Nephron (organoid): ENCODE results near the gene VPS26B.

Source experiments
- H3K27ac Mint-ChIP-seq, 3 experiments: 2 replicates each; pipeline ENCODE4 v1.8.0; 2020; ENCODE audit warnings: mixed read lengths in 3 of 3, mild to moderate bottlenecking in 2 of 3, moderate library complexity in 1 of 3
- H3K27me3 Mint-ChIP-seq: 2 replicates; pipeline ENCODE4 v1.8.0; 2021; ENCODE audit warnings: low read depth, mild to moderate bottlenecking, moderate library complexity, mixed read lengths
- H3K36me3 Mint-ChIP-seq: 2 replicates; pipeline ENCODE4 v1.8.0; 2020; ENCODE audit warnings: low read depth, mixed read lengths
- H3K4me1 Mint-ChIP-seq: 2 replicates; pipeline ENCODE4 v1.8.0; 2020; ENCODE audit warnings: mixed read lengths
- H3K4me3 Mint-ChIP-seq, 3 experiments: 2 replicates each; pipeline ENCODE4 v1.8.0; 2020; ENCODE audit warnings: mild to moderate bottlenecking in 3 of 3, mixed read lengths in 3 of 3, moderate library complexity in 2 of 3
- H3K9me3 Mint-ChIP-seq: 2 replicates; pipeline ENCODE4 v1.8.0; 2020; ENCODE audit warnings: mixed read lengths
- TF ChIP-seq, protein P1 (sequence below), 3 experiments: fragments of 200-600 bp; sonication (generic); IDR thresholded peaks; one replicate each; pipeline ENCODE4 v1.5.0; 2021; ENCODE audit warnings: antibody characterized with exemption in 3 of 3; ENCODE audit not compliant: unreplicated experiment in 3 of 3

Gene VPS26B

DNA sequence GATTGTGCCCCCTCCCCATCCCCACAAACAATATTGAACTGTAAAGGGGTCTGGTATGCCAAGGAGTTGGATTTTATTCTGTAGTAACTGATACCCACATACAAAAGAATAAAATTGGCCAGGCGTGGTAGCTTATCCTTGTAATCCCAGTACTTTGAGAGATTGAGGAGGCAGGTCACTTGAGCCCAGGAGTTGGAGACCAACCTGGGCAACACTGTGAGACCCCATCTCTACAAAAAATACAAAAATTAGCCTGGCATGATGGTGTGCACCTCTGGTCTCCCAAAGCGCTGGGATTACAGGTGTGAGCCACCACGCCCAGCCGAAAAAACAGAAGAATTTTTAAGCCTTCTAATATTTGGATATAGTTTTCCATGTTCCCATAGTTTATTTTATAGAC, 47.5 kb downstream of the VPS26B start:
- Mint-ChIP-seq H3K27ac (no peak overlapping the region), H3K4me3 (no peak overlapping the region), H3K36me3 (no peaks in the 10 kb centered on the region), H3K27me3 (peaks cover 80% of the 10 kb centered on the region), H3K9me3 (no peaks in the 10 kb centered on the region), H3K4me1 (peaks cover 14% of the 10 kb centered on the region)
- TF ChIP-seq, protein P1, sequence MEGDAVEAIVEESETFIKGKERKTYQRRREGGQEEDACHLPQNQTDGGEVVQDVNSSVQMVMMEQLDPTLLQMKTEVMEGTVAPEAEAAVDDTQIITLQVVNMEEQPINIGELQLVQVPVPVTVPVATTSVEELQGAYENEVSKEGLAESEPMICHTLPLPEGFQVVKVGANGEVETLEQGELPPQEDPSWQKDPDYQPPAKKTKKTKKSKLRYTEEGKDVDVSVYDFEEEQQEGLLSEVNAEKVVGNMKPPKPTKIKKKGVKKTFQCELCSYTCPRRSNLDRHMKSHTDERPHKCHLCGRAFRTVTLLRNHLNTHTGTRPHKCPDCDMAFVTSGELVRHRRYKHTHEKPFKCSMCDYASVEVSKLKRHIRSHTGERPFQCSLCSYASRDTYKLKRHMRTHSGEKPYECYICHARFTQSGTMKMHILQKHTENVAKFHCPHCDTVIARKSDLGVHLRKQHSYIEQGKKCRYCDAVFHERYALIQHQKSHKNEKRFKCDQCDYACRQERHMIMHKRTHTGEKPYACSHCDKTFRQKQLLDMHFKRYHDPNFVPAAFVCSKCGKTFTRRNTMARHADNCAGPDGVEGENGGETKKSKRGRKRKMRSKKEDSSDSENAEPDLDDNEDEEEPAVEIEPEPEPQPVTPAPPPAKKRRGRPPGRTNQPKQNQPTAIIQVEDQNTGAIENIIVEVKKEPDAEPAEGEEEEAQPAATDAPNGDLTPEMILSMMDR (IDR thresholded peaks at IDR 0.05; ENCODE audit: unreplicated experiment in 3 of 3): no peak

DNA sequence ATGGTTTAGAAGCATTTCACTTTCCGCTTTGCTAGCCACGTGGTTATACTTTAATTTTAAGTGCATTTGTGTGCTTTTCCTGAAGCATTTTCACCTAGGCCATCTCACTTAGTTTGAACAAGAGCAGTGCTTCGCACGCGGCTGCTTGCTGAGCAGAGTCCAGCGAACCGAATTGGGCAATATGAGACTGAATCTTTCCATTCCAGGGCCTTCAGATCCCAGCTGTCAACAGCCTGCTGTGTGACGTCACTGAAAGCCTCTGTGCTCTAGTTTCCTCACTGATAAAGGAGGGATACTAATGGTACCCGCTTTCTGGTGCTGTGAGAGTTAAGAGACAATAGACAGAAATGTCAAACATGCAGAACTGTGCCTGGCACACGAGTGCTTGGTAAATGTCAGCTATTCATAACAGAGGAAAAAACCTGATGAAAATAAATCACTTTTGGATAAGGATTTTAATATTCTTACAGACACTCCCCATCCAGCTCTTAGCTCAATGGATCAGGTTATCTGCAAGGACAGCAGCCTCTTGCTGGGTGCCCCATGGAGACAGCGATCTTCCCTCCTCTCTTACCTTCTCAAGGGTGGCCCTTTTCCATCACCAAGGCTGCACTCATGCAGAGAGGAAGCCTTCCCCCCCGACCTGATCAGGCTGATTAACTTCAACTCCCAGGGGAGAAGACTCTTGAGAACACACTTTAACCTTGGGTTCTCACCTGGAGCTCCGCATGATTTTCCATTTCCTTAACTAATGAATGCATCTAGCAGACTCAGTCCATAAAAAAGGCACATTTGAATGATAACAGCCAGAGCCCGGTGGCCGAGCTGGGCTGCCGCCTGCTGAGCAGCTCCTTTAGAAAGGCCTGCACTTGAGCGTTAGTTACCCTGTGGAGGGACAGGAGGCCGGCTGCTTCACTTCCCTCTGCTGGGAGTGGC, 48.2 kb downstream of the VPS26B start:
- Mint-ChIP-seq H3K4me1 (peaks cover 19% of the 10 kb centered on the region), H3K27me3 (peaks cover 83% of the 10 kb centered on the region), H3K36me3 (no peaks in the 10 kb centered on the region), H3K9me3 (peaks cover 3% of the 10 kb centered on the region), H3K27ac (no peak overlapping the region), H3K4me3 (peak overlapping the region in 2 of 3 experiments; percentile 7 to 15)
- TF ChIP-seq, protein P1 (IDR thresholded peaks at IDR 0.05; ENCODE audit: unreplicated experiment in 3 of 3): no peak

DNA sequence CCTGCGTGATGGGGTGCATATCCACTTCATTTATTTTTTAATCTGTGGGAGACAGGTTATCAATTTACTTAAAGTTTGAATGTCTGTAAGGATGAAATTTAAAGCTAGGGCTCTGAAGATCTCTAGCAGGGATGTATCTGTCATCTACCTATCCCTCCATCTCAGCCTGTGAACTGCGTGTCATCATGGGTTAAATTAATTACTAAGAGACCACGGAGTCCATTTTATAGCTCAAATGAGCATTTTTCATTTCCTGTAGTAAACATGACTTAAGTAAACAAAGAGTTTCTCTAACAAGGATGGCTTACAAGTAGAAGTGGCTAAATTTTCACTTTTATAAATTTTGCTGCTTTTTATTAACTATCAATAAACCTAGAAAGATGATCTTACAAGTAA, 48.8 kb downstream of the VPS26B start:
- Mint-ChIP-seq H3K36me3 (no peaks in the 10 kb centered on the region), H3K27ac (no peak overlapping the region), H3K4me3 (peak overlapping the region in 2 of 3 experiments; percentile 4 to 7), H3K4me1 (peaks cover 19% of the 10 kb centered on the region), H3K9me3 (peaks cover 3% of the 10 kb centered on the region), H3K27me3 (peaks cover 85% of the 10 kb centered on the region)
- TF ChIP-seq, protein P1 (IDR thresholded peaks at IDR 0.05; ENCODE audit: unreplicated experiment in 3 of 3): no peak

DNA sequence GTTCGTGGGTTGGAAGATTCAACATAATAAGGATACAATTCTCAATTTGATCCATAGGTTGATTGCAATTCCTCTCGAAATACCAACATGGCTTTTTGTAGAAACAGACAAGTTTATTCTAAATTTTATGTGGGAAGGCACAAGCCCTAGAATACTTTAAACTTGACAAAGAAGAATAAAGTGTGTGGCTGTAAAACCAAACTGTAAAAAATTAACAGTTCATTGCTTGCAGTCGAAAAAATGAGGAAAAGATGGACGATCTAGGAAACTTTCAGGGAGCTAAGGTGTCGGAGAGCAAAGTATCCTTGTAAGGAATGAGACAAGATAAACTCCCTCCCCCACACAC, 50.7 kb downstream of the VPS26B start:
- TF ChIP-seq, protein P1 (IDR thresholded peaks at IDR 0.05; ENCODE audit: unreplicated experiment in 3 of 3): no peak
- Mint-ChIP-seq H3K36me3 (no peaks in the 10 kb centered on the region), H3K27me3 (peaks cover 95% of the 10 kb centered on the region)

DNA sequence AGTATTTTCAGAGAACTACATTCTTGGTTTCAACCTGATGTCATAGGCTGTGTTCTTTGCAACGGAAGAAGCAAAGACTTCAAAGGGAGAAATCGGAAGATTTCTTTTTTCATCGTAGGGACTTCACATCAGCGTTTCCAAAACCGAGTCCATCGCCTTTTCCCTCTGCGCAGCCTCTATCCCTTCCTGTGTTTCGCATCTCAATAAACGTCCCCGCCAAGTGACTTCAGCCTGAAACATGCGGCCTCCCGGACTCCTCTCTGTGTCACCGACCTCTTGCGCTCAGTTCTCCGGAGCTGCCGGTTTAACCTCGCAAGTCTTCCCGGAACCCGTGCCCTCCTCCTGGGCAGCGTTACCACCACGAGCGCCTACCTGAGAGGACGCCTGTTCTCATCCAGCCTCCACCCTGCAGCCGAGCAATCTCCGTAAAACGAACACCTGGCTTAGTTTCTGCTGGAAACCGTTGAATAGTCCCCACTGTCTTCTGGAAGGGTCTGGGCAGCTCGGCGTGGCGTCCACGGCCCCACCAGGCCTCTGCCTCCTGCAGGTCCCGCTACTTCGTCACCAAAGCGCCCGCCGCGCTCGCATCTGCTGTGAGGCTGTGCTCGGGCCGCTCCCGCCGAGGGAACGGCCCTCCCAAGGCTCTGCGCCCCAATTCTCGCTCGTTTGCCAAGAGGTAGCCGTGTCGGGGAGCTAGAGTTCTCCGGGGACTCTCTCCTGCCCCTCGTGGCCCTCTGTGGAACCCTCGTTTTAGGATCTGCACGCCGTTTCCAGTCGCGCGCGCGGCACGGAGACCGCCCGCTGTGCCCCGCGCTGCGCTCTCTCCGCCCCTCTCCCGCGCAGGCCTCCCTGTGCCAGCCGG, 51.3 kb downstream of the VPS26B start, which contains the start of gene GLB1L3:
TSS of gene GLB1L3 (plus strand) at position 846 of the 862 bp plus-strand sequence. CDS start 362 bp downstream, outside the sequence.
- H3K4me3 Mint-ChIP-seq: peak within 1 kb of the TSS; percentile 78 to 86 (median 85)
- no peaks in the 10 kb centered on the region for H3K36me3 Mint-ChIP-seq
- no peak within 1 kb of the TSS for H3K27ac Mint-ChIP-seq
- peaks cover 3% of the 10 kb centered on the region for H3K9me3 Mint-ChIP-seq
- H3K4me1 Mint-ChIP-seq: peaks cover 19% of the 10 kb centered on the region
- H3K27me3 Mint-ChIP-seq: peaks cover 95% of the 10 kb centered on the region
- TF ChIP-seq, protein P1 (IDR thresholded peaks at IDR 0.05; ENCODE audit: unreplicated experiment in 3 of 3): peak in 1 of 3 experiments; percentile 36

More for the DNA sequence above, 50.7 kb downstream of the VPS26B start:
- peaks cover 3% of the 10 kb centered on the region for H3K9me3 Mint-ChIP-seq
- H3K4me1 Mint-ChIP-seq: peaks cover 19% of the 10 kb centered on the region
- peak overlapping the region; percentile 67 to 84 (median 78) for H3K4me3 Mint-ChIP-seq
- no peak overlapping the region for H3K27ac Mint-ChIP-seq
